Gastrocnemius medialis (tissue), 4 donors: Measurements from ENCODE around the gene BCR. TPM values are rescaled to one million over a fixed set of nuclear protein-coding genes. Genes with fewer than 3 reads are reported as not detected.

Source experiments
- ATAC-seq, 2 donors: fragments of 150-250 bp; one replicate each; pipeline ENCODE4 v1.9.1; 2016
- DNase-seq, 2 donors: peaks; one replicate each; pipeline ENCODE4 v3.0.0-alpha.2; 2019
- H3K27ac ChIP-seq, 4 donors: fragments of 200-600 bp; sonication (generic); 1 replicate in 1 of 4; 2 replicates in 3 of 4; pipeline ENCODE4 v1.5.1; 2016 to 2018; ENCODE audit warnings: mild to moderate bottlenecking in 2 of 4, moderate library complexity in 1 of 4
- H3K27me3 ChIP-seq, 3 donors: fragments of 200-600 bp; sonication (generic) in 2 of 3; 1 replicate in 1 of 3; 2 replicates in 2 of 3; pipeline versions ENCODE4 v1.5.1 to v1.6.0; 2016 to 2019; ENCODE audit warnings: mild to moderate bottlenecking in 1 of 3, moderate library complexity in 1 of 3
- H3K36me3 ChIP-seq, 2 donors: fragments of 200-600 bp; sonication (generic) in 1 of 2; one replicate each; pipeline ENCODE4 v1.5.1; 2017 to 2018
- H3K4me1 ChIP-seq, 2 donors: fragments of 200-600 bp; sonication (generic) in 1 of 2; one replicate each; pipeline ENCODE4 v1.5.1; 2016 to 2017; ENCODE audit warnings: mild to moderate bottlenecking in 2 of 2
- H3K4me3 ChIP-seq, 4 donors: fragments of 200-600 bp; sonication (generic) in 3 of 4; 1 replicate in 1 of 4; 2 replicates in 3 of 4; pipeline ENCODE4 v1.5.1; 2016 to 2019; ENCODE audit warnings: mild to moderate bottlenecking in 2 of 4
- H3K9me3 ChIP-seq, 3 donors: fragments of 200-600 bp; sonication (generic) in 2 of 3; 1 replicate in 1 of 3; 2 replicates in 2 of 3; pipeline ENCODE4 v1.5.1; 2016 to 2019
- CTCF ChIP-seq, 5 experiments: fragments of 450-650 bp in 3 of 5; fragments of 200-600 bp in 2 of 5; sonication (generic) in 2 of 5; IDR thresholded peaks in 4 of 5; conservative IDR thresholded peaks in 1 of 5; 1 replicate in 4 of 5; 2 replicates in 1 of 5; pipeline ENCODE4 v1.5.1; 2016 to 2019; ENCODE audit warnings: antibody characterized with exemption in 5 of 5, mild to moderate bottlenecking in 3 of 5, moderate library complexity in 3 of 5
- POLR2A ChIP-seq, 2 donors: fragments of 450-650 bp; IDR thresholded peaks; one replicate each; pipeline ENCODE4 v1.6.1; 2017; ENCODE audit warnings: antibody characterized with exemption in 2 of 2, mild to moderate bottlenecking in 2 of 2, moderate library complexity in 2 of 2
- in situ Hi-C, 4 donors: fragments of 200-750 bp; cut with MboI; loops; one replicate each; pipeline versions ENCODE4 v1.15.0 to v1.8.0; 2017; ENCODE audit warnings: low sequenced_read_pairs in 4 of 4
- intact Hi-C: fragments of 100-400 bp; cut with DNase I; formaldehyde crosslinking; loops from one replicate; pipeline ENCODE4 v1.15.1; 2023; ENCODE audit warnings: low total_unique reads
- total RNA-seq, 4 donors: library from RNA; depleted of rRNA; stranded (reverse); fragments of >200 nt; gene quantifications; one replicate each; pipeline versions ENCODE4 v1.1.0 to v1.2.3, GENCODE V29; 2016

The BCR gene
- total RNA-seq, 4 donors from 2014 or later, result 10.3 to 13.0 (median 12.4) TPM

DNA sequence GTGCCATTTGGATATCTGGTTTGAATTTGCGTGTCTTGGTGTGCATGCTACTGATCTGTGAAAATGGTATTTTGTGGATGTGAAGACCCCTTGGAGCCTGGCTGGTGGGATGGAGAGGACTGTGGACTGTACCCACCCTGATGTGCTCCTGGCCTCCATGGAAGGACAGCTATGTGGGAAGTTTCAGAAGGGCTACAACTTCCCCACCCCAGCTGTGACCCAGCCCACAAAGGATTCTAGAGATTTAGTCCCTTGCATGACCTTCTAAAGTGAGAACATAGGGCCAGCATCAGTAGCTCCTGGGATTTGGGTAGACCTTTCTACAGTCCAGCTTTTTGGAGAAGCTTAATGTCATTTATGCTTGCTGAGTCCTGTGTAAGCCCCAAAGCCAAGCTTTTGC is 173.4 kb downstream of the BCR start:
- intact Hi-C loops (no loop called here), in situ Hi-C loops (no loop called here)
- no peak for TF ChIP-seq CTCF (IDR thresholded peaks at IDR 0.05 in 4 of 5, conservative IDR thresholded peaks at IDR 0.05 in 1 of 5)
- TF ChIP-seq POLR2A (IDR thresholded peaks at IDR 0.05), result no peak
- Histone ChIP-seq H3K27ac (no peak overlapping the region), H3K36me3 (no peaks in the 10 kb centered on the region), H3K27me3 (peaks cover 0 to 24% (median 0%) of the 10 kb centered on the region in 3 donors), H3K4me3 (no peak overlapping the region), H3K9me3 (no peaks in the 10 kb centered on the region), H3K4me1 (no peaks in the 10 kb centered on the region)
- ATAC-seq, result no peak
- DNase-seq, result no peak

- TF ChIP-seq POLR2A (IDR thresholded peaks at IDR 0.05) (no peak), CTCF (IDR thresholded peaks at IDR 0.05 in 4 of 5, conservative IDR thresholded peaks at IDR 0.05 in 1 of 5) (no peak)
- in situ Hi-C loops, result no loop called here
- ATAC-seq, result no peak
Observed at GRCh38 chr22:23356094-23356493, 175.8 kb downstream of the BCR start.

GRCh38 chr22:23357053-23357452 is 176.7 kb downstream of the BCR start:
- Histone ChIP-seq H3K27ac (no peak overlapping the region), H3K9me3 (no peaks in the 10 kb centered on the region), H3K4me1 (no peaks in the 10 kb centered on the region), H3K36me3 (no peaks in the 10 kb centered on the region), H3K4me3 (no peak overlapping the region), H3K27me3 (peaks cover 0 to 8% (median 0%) of the 10 kb centered on the region in 3 donors)
- TF ChIP-seq CTCF (IDR thresholded peaks at IDR 0.05 in 4 of 5, conservative IDR thresholded peaks at IDR 0.05 in 1 of 5), result no peak
- TF ChIP-seq POLR2A (IDR thresholded peaks at IDR 0.05), result no peak
- in situ Hi-C loops (no loop called here), intact Hi-C loops (no loop called here)
- no peak for ATAC-seq
- no peak for DNase-seq

More at GRCh38 chr22:23356094-23356493, 175.8 kb downstream of the BCR start:
- no peak overlapping the region for H3K27ac ChIP-seq
- H3K4me3 ChIP-seq, result no peak overlapping the region
- peaks cover 0 to 12% (median 0%) of the 10 kb centered on the region in 3 donors for H3K27me3 ChIP-seq
- intact Hi-C loops, result no loop called here
- H3K4me1 ChIP-seq, result no peaks in the 10 kb centered on the region
- no peaks in the 10 kb centered on the region for H3K9me3 ChIP-seq
- no peaks in the 10 kb centered on the region for H3K36me3 ChIP-seq
- no peak for DNase-seq

DNA sequence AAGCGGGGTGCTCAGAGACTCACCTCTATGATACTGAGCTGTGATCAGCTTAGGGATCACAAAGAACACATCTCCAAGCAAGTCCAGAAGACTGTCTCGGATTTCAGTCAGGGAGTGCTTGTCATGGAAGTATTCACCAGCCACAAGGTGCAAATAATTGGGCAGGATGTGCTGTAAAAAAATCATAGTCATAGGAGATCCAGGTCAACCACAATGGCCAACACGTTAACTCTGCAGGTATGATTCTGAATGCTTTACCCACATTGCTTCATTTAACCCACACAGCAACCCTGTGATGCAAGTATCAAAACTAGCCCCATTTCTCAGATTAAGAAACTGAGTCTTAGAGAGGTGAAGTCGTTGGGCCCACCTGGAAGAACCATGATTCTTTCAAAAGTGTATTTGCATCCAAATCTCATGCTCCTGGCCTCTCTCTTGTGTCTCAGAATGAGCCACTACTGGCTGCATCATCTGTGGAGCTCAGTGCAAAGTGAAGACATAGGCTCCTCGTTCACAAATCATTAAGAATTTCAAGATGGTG is 179.3 kb downstream of the BCR start:
- Histone ChIP-seq H3K4me3 (no peak overlapping the region), H3K9me3 (no peaks in the 10 kb centered on the region), H3K27me3 (peaks cover 0 to 4% (median 0%) of the 10 kb centered on the region in 3 donors), H3K27ac (no peak overlapping the region), H3K4me1 (no peaks in the 10 kb centered on the region), H3K36me3 (no peaks in the 10 kb centered on the region)
- in situ Hi-C loops (no loop called here), intact Hi-C loops (no loop called here)
- ATAC-seq, result no peak
- TF ChIP-seq POLR2A (IDR thresholded peaks at IDR 0.05) (no peak), CTCF (IDR thresholded peaks at IDR 0.05 in 4 of 5, conservative IDR thresholded peaks at IDR 0.05 in 1 of 5) (no peak)
- no peak for DNase-seq

DNA sequence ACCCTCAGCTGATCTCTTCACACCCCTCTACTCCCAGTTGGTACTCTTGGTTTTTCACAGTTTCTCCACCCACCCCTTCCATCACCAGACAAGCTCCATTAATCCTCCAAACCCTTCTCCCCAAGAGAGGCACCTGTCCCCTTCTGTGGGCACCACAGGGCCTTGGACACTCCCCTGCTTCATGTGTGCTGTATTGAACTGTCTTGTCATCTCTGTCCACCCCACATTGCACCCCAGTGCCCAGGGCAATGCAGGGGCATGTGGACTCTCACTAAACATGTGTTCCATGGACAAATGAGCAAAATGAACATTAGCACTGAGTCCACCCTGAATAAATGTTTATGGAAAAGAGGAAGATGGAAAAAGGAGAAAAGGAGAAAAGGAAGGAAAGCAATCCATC is 181.4 kb downstream of the BCR start:
- H3K4me3 ChIP-seq, result no peak overlapping the region
- no peaks in the 10 kb centered on the region for H3K36me3 ChIP-seq
- ATAC-seq (no peak), DNase-seq (no peak)
- H3K27ac ChIP-seq, result no peak overlapping the region
- TF ChIP-seq POLR2A (IDR thresholded peaks at IDR 0.05) (no peak), CTCF (IDR thresholded peaks at IDR 0.05 in 4 of 5, conservative IDR thresholded peaks at IDR 0.05 in 1 of 5) (no peak)
- H3K27me3 ChIP-seq, result no peaks in the 10 kb centered on the region
- intact Hi-C loops (no loop called here), in situ Hi-C loops (no loop called here)
- H3K9me3 ChIP-seq, result no peaks in the 10 kb centered on the region
- no peaks in the 10 kb centered on the region for H3K4me1 ChIP-seq
